ENCODE data around the gene USP40.
A peak's percentile ranks its signal among the peaks of the same experiment; 100 is the strongest.

USP40 gene

GRCh38 chr2:233455491-233455890 is 111.1 kb downstream of the USP40 start:
- DNase-seq: no peak

- DNase-seq: no peak
Observed at GRCh38 chr2:233455006-233455405, 111.6 kb downstream of the USP40 start.

- no peak for DNase-seq
Observed at GRCh38 chr2:233453916-233454315, 112.7 kb downstream of the USP40 start.

- no peak for DNase-seq
Observed at GRCh38 chr2:233453111-233453915, 113.3 kb downstream of the USP40 start.

GRCh38 chr2:233451950-233452349 is 114.6 kb downstream of the USP40 start:
- no peak for DNase-seq

GRCh38 chr2:233450864-233451575 is 115.6 kb downstream of the USP40 start:
- DNase-seq: no peak

- no peak for DNase-seq
Observed at GRCh38 chr2:233449921-233450863, 116.4 kb downstream of the USP40 start.

- no peak for DNase-seq
Observed at GRCh38 chr2:233449081-233449901, 117.3 kb downstream of the USP40 start.

- no peak for DNase-seq
Observed at GRCh38 chr2:233448575-233448974, 118.0 kb downstream of the USP40 start.

- DNase-seq: no peak
Observed at GRCh38 chr2:233448220-233448559, 118.4 kb downstream of the USP40 start.

- no peak for DNase-seq
Observed at GRCh38 chr2:233447506-233448219, 118.9 kb downstream of the USP40 start.

GRCh38 chr2:233446606-233447305 is 119.8 kb downstream of the USP40 start:
- no peak for DNase-seq

- DNase-seq: no peak
Observed at GRCh38 chr2:233446121-233446520, 120.5 kb downstream of the USP40 start.

- DNase-seq: no peak
Observed at GRCh38 chr2:233445152-233445830, 121.3 kb downstream of the USP40 start.

GRCh38 chr2:233444501-233444900 is 122.1 kb downstream of the USP40 start:
- DNase-seq: no peak

GRCh38 chr2:233443511-233444183 is 122.9 kb downstream of the USP40 start:
- peak; percentile 27 for DNase-seq

- DNase-seq: no peak
Observed at GRCh38 chr2:233442028-233442310, 124.6 kb downstream of the USP40 start.

GRCh38 chr2:233441161-233442027 is 125.2 kb downstream of the USP40 start:
- DNase-seq: no peak

- DNase-seq: no peak
Observed at GRCh38 chr2:233440714-233441113, 125.9 kb downstream of the USP40 start.
